ENCODE data around the gene ZPLD1.

ZPLD1 gene

DNA sequence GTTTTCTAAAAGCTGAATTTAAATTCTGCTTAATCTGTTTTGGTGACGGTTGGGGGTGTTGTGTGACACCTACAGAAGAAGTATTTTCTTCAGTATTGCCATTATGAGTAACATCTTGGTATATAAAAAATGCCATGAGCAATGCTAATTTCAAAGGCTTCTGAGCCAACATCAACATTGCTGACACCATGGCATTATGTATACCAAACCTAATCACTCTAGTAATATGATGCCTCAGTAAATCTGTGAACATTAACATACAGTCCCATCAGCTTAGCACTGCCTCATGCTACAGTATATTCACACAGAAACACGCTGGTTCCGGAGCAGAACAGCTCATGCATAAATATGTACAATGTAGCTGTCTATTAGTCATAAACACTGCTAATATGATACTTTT is 75.8 kb downstream of the ZPLD1 start:
- DNase-seq (ENCODE audit: low read depth, low spot score) = peak; percentile 28
- TF ChIP-seq, protein P1, sequence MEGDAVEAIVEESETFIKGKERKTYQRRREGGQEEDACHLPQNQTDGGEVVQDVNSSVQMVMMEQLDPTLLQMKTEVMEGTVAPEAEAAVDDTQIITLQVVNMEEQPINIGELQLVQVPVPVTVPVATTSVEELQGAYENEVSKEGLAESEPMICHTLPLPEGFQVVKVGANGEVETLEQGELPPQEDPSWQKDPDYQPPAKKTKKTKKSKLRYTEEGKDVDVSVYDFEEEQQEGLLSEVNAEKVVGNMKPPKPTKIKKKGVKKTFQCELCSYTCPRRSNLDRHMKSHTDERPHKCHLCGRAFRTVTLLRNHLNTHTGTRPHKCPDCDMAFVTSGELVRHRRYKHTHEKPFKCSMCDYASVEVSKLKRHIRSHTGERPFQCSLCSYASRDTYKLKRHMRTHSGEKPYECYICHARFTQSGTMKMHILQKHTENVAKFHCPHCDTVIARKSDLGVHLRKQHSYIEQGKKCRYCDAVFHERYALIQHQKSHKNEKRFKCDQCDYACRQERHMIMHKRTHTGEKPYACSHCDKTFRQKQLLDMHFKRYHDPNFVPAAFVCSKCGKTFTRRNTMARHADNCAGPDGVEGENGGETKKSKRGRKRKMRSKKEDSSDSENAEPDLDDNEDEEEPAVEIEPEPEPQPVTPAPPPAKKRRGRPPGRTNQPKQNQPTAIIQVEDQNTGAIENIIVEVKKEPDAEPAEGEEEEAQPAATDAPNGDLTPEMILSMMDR (IDR thresholded peaks at IDR 0.05; ENCODE audit: low read depth, low read length) = no peak
- H3K4me3 ChIP-seq (ENCODE audit: low read depth, low read length) = no peak overlapping the region
- in situ Hi-C loops (cut with HindIII; ENCODE audit: low sequenced_read_pairs) = no loop called here

DNA sequence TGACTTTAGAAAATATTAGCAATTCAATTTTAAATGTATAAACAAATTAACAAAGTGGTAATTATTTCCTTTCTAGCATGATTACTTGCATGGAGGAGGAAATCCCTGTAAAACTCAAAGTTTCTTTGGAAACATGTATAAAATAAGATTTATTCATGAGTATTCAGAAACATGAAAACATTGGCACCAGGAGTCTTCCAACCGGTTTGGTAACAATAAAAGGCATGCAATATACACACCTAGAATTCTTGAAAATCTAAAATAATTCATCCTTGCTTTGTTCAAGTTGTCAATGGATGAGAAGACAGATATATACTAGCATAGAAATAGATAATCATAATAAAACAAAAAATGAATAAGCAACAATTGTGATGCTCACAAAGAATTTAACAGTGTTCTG is 76.4 kb downstream of the ZPLD1 start:
- TF ChIP-seq, protein P1 (IDR thresholded peaks at IDR 0.05; ENCODE audit: low read depth, low read length) = no peak
- no peak overlapping the region for H3K4me3 ChIP-seq (ENCODE audit: low read depth, low read length)
- in situ Hi-C loops (cut with HindIII; ENCODE audit: low sequenced_read_pairs) = no loop called here
- DNase-seq (ENCODE audit: low read depth, low spot score) = no peak

DNA sequence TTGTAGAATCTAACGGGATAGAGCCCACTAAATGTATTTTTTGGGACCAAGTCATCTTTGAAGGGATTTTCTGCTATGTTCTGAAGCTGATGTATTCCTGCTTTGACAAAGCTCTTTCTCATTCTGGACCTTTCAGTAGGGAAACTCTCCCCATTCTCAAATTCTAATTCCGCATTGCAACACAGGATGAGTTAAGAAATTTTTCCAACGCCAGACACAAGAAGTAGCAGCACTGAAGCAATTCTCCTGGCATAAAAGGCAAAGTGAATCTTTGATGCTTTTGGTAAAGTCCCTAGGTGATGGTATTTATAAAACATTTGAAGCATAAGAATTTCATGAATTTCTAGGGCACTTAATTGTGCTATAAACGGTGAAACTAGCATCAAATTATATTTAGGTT is 76.8 kb downstream of the ZPLD1 start:
- TF ChIP-seq, protein P1 (IDR thresholded peaks at IDR 0.05; ENCODE audit: low read depth, low read length) = no peak
- in situ Hi-C loops (cut with HindIII; ENCODE audit: low sequenced_read_pairs) = no loop called here
- no peak overlapping the region for H3K4me3 ChIP-seq (ENCODE audit: low read depth, low read length)
- DNase-seq (ENCODE audit: low read depth, low spot score) = no peak

DNA sequence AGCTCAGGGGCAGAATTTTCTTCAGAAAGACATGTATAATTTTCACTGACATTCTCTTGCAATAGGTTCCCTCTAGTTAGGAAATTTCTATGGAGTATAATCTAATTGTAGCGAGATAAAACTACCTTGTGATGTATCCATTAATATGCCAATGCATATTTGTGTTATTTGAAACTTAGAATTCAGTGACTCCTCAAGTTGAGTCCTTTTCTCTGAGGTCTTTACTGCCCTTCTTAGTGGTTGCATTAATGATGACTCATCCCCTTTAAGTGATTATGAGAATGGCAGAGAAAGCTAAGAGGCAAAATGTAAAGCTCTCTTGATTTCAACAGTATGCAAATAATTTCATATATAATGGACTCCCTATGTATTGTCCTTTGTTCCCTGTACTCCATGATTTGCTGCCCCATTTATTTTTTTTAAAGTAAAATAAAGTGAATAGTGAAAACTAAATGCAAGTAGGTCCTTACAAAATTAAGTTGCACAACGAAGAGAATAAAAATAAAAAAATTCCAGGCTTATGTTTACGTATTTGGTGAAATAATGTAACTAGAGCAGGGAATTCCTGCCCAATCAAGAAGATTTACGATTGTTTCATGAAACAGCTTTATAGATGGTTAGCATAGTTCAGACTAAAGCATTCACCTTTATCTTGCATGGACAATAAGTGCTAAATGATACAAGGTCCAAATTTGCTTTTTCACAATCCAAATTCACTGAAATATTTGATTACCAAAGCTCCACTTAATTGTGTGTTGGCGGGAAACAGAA is 78.1 kb downstream of the ZPLD1 start:
- peak; percentile 29 for DNase-seq (ENCODE audit: low read depth, low spot score)
- TF ChIP-seq, protein P1 (IDR thresholded peaks at IDR 0.05; ENCODE audit: low read depth, low read length) = no peak
- H3K4me3 ChIP-seq (ENCODE audit: low read depth, low read length) = no peak overlapping the region
- in situ Hi-C loops (cut with HindIII; ENCODE audit: low sequenced_read_pairs) = no loop called here

DNA sequence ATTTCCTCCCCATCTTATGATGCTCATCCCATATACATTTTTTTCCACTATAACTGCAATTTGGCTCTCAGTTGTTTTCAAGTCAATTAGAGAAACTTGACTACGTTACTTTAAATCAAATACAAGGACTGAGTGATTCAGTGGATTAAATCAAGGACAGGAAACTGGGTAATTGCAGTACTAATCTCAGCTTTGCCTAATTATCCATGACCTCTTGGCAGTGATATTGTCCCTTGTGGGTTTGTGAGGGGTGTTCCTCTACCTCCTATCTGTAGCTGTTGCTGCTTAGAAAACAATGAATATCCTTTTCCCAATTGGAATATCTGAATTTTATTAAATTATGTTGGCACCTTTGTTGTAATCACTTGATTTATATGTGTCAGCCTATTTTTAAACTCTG is 79.4 kb downstream of the ZPLD1 start:
- DNase-seq (ENCODE audit: low read depth, low spot score) = no peak
- TF ChIP-seq, protein P1 (IDR thresholded peaks at IDR 0.05; ENCODE audit: low read depth, low read length) = no peak
- no peak overlapping the region for H3K4me3 ChIP-seq (ENCODE audit: low read depth, low read length)
- in situ Hi-C loops (cut with HindIII; ENCODE audit: low sequenced_read_pairs) = no loop called here

DNA sequence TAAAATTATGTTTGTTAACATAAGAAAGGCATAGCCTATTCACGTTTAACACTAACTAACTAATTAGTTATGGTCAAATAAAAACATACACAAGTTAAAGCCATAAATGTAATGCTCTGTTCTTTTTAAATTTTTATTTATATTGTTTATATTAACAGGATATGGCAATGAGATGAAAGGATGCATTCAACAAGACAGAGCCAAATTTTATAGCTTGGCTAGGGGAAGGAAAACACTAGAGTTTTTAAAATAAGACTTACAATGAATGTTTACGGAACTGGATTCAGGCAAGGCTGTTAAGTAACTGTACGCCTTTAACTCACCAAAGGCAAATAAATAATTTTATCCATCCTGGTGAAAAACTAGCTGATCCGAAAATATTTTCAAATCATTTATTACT is 86.4 kb downstream of the ZPLD1 start:
- in situ Hi-C loops (cut with HindIII; ENCODE audit: low sequenced_read_pairs) = no loop called here
- H3K4me3 ChIP-seq (ENCODE audit: low read depth, low read length) = no peak overlapping the region
- TF ChIP-seq, protein P1 (IDR thresholded peaks at IDR 0.05; ENCODE audit: low read depth, low read length) = no peak
- no peak for DNase-seq (ENCODE audit: low read depth, low spot score)

Data from astrocyte of the spinal cord (primary cell).